HEK293 (cell line): ENCODE measurements around the gene CACNG4.

Experiments
- CTCF ChIA-PET: fragments of 350-600 bp; formaldehyde crosslinking; extraction: SDS; loops from one replicate; lab custom pipeline; 2021; ENCODE audit warnings: antibody characterized with exemption; lab: Yijun Ruan, JAX
- POLR2A ChIA-PET: fragments of 300-600 bp; formaldehyde crosslinking; extraction: SDS; loops from one replicate; lab custom pipeline; 2020; ENCODE audit warnings: antibody characterized with exemption, inconsistent platforms; lab: Yijun Ruan, JAX
- H3K27ac ChIP-seq: fragments of 200-500 bp; sonication (Bioruptor generic); 2 replicates; pipeline ENCODE4 v1.5.1; 2014; ENCODE audit warnings: low read depth, low read length, control low read depth, inconsistent platforms; ENCODE audit errors: extremely low read depth
- H3K36me3 ChIP-seq, 2 experiments: fragments of 200-500 bp in 1 of 2; sonication (Bioruptor generic) in 1 of 2; 1 replicate in 1 of 2; 2 replicates in 1 of 2; pipeline ENCODE4 v1.5.1; 2014 to 2017; ENCODE audit warnings: inconsistent platforms in 2 of 2, low read length in 2 of 2; ENCODE audit not compliant: control insufficient read depth in 2 of 2, insufficient read depth in 1 of 2
- H3K4me1 ChIP-seq: fragments of 200-500 bp; sonication (Bioruptor generic); 2 replicates; pipeline ENCODE4 v1.5.1; 2014; ENCODE audit warnings: mild to moderate bottlenecking, low read length, inconsistent platforms; ENCODE audit not compliant: control insufficient read depth, insufficient read depth
- H3K4me3 ChIP-seq: 2 replicates; pipeline ENCODE4 v1.5.1; 2011; ENCODE audit warnings: low read depth, mild to moderate bottlenecking, control low read depth, low read length, moderate library complexity
- H3K9me3 ChIP-seq: fragments of 200-500 bp; sonication (Bioruptor generic); 2 replicates; pipeline ENCODE4 v1.5.1; 2014; ENCODE audit warnings: low read depth, low read length, inconsistent platforms; ENCODE audit not compliant: control insufficient read depth, insufficient read depth
- GLIS1 ChIP-seq: fragments of 450-650 bp; formaldehyde crosslinking; IDR thresholded peaks from 2 replicates; pipeline ENCODE4 v1.5.1; 2016; ENCODE audit warnings: missing biosample characterization, missing genetic modification characterization
- GLIS2 ChIP-seq: fragments of 450-650 bp; formaldehyde crosslinking; IDR thresholded peaks from 2 replicates; pipeline ENCODE4 v1.5.1; 2016; ENCODE audit warnings: missing biosample characterization, missing genetic modification characterization
- HIC1 ChIP-seq: fragments of 450-650 bp; formaldehyde crosslinking; IDR thresholded peaks from 2 replicates; pipeline ENCODE4 v1.5.1; 2016; ENCODE audit warnings: missing biosample characterization, missing genetic modification characterization
- PRDM10 ChIP-seq: fragments of 450-650 bp; formaldehyde crosslinking; IDR thresholded peaks from 2 replicates; pipeline ENCODE4 v1.5.1; 2016; ENCODE audit warnings: missing biosample characterization, missing genetic modification characterization
- TSHZ1 ChIP-seq: fragments of 450-650 bp; formaldehyde crosslinking; IDR thresholded peaks from 2 replicates; pipeline ENCODE4 v1.5.1; 2016; ENCODE audit warnings: missing biosample characterization, missing genetic modification characterization, borderline replicate concordance
- ZBTB10 ChIP-seq: fragments of 450-650 bp; formaldehyde crosslinking; IDR thresholded peaks from 2 replicates; pipeline ENCODE4 v1.5.1; 2016; ENCODE audit warnings: missing biosample characterization, missing genetic modification characterization
- ZBTB48 ChIP-seq: fragments of 450-650 bp; formaldehyde crosslinking; IDR thresholded peaks from 2 replicates; pipeline ENCODE4 v1.5.1; 2016; ENCODE audit warnings: missing biosample characterization, missing genetic modification characterization
- ZNF148 ChIP-seq: fragments of 450-650 bp; formaldehyde crosslinking; IDR thresholded peaks from 2 replicates; pipeline ENCODE4 v1.5.0; 2017; ENCODE audit warnings: missing biosample characterization, missing genetic modification characterization, borderline replicate concordance
- ZNF18 ChIP-seq: fragments of 450-650 bp; formaldehyde crosslinking; IDR thresholded peaks from 2 replicates; pipeline ENCODE4 v1.5.1; 2016; ENCODE audit warnings: missing biosample characterization, missing genetic modification characterization
- ZNF184 ChIP-seq: fragments of 450-650 bp; IDR thresholded peaks from 2 replicates; pipeline ENCODE4 v1.5.1; 2018; ENCODE audit warnings: missing biosample characterization, mild to moderate bottlenecking, missing genetic modification characterization
- ZNF302 ChIP-seq: fragments of 450-650 bp; formaldehyde crosslinking; IDR thresholded peaks from 2 replicates; pipeline ENCODE4 v1.5.1; 2016; ENCODE audit warnings: missing biosample characterization, missing genetic modification characterization, low read depth
- ZNF530 ChIP-seq: fragments of 450-650 bp; formaldehyde crosslinking; IDR thresholded peaks from 2 replicates; pipeline ENCODE4 v1.5.1; 2016; ENCODE audit warnings: low read depth, missing biosample characterization, missing genetic modification characterization
- ZNF544 ChIP-seq: fragments of 450-650 bp; formaldehyde crosslinking; IDR thresholded peaks from 2 replicates; pipeline ENCODE4 v1.5.0; 2017; ENCODE audit warnings: missing biosample characterization, missing genetic modification characterization
- ZNF707 ChIP-seq: fragments of 450-650 bp; formaldehyde crosslinking; IDR thresholded peaks from 2 replicates; pipeline ENCODE4 v1.5.1; 2016; ENCODE audit warnings: missing biosample characterization, missing genetic modification characterization
- ZNF785 ChIP-seq: fragments of 450-650 bp; formaldehyde crosslinking; IDR thresholded peaks from 2 replicates; pipeline ENCODE4 v1.5.1; 2016; ENCODE audit warnings: missing biosample characterization, missing genetic modification characterization
- ZNF843 ChIP-seq: fragments of 450-650 bp; formaldehyde crosslinking; IDR thresholded peaks from 2 replicates; pipeline ENCODE4 v1.5.1; 2016; ENCODE audit warnings: missing biosample characterization, missing genetic modification characterization
- ZSCAN4 ChIP-seq: fragments of 450-650 bp; formaldehyde crosslinking; IDR thresholded peaks from 2 replicates; pipeline ENCODE4 v1.5.1; 2017; ENCODE audit warnings: missing biosample characterization, missing genetic modification characterization

Gene CACNG4

GRCh38 chr17:66964930-66965800 is 658 bp downstream of the CACNG4 start:
- H3K36me3 ChIP-seq, result no peaks in the 10 kb centered on the region
- peak overlapping the region; percentile 41 for H3K4me3 ChIP-seq
- no peaks in the 10 kb centered on the region for H3K4me1 ChIP-seq
- CTCF ChIA-PET, result interaction anchor here (0.5 to 0.6 kb wide), 2 partner anchors 230 to 1392 kb away, joined by 3 to 5 read pairs; no protein-coding TSS in a partner anchor
- no peak overlapping the region for H3K27ac ChIP-seq
- H3K9me3 ChIP-seq, result no peaks in the 10 kb centered on the region
- POLR2A ChIA-PET, result interaction anchor here (1.0 kb wide), 1 partner anchor 13 kb away, joined by 5 read pairs; no protein-coding TSS in a partner anchor
- no peak for TF ChIP-seq ZNF18 (tag by site-specific recombination)
- peak; percentile 62 for TF ChIP-seq GLIS1
- TF ChIP-seq ZNF530, result no peak
- no peak for TF ChIP-seq ZNF785 (tag by site-specific recombination)
- peak; percentile 63; the same call in 1 of the 2 replicates for TF ChIP-seq ZBTB48
- TF ChIP-seq ZNF302, result no peak
- TF ChIP-seq PRDM10 (tag by site-specific recombination), result peak; percentile 37; the same call in 1 of the 2 replicates
- TF ChIP-seq TSHZ1, result no peak
- no peak for TF ChIP-seq ZNF843 (tag by site-specific recombination)
- TF ChIP-seq ZNF184 (tag by site-specific recombination), result no peak
- no peak for TF ChIP-seq ZNF707 (tag by site-specific recombination)
- TF ChIP-seq GLIS2 (tag by site-specific recombination), result peak; percentile 78
- no peak for TF ChIP-seq ZNF148 (tag by site-specific recombination)
- TF ChIP-seq ZBTB10, result peak; percentile 15; the same call in 1 of the 2 replicates
- TF ChIP-seq HIC1 (tag by site-specific recombination), result 0 out of 2 replicates have a peak, but pooled peaks have one; percentile 15
- no peak for TF ChIP-seq ZNF544
- peak; percentile 93 for TF ChIP-seq ZSCAN4 (tag by site-specific recombination)
